H1 (cell line): Measurements from ENCODE around the gene PHEX. TPM values are rescaled to one million over a fixed set of nuclear protein-coding genes. Genes with fewer than 3 reads are reported as not detected.

Experiments used
- CTCF ChIA-PET: fragments of 300-600 bp; sonication (Branson Sonifier 250); formaldehyde crosslinking; loops from one replicate; lab custom pipeline; 2021; ENCODE audit not compliant: partially characterized antibody; lab: Charles Lee
- POLR2A ChIA-PET: fragments of 300-600 bp; sonication (Branson Sonifier 250); formaldehyde crosslinking; loops from one replicate; lab custom pipeline; 2021; ENCODE audit warnings: inconsistent platforms; ENCODE audit not compliant: partially characterized antibody; lab: Charles Lee
- DNase-seq, 2 experiments: peaks; one replicate each; pipeline versions ENCODE4 v3.0.0 to v3.0.0-alpha.2; 2010 to 2022; ENCODE audit warnings: low spot score in 2 of 2, low read depth in 1 of 2, mixed read lengths in 1 of 2
- FAIRE-seq: peaks from 2 replicates; lab custom pipeline; 2011; peaks lifted over from hg19 to GRCh38; lab: Jason Lieb, UNC
- H2AFZ ChIP-seq: 2 replicates; pipeline ENCODE4 v1.8.1; 2012; ENCODE audit warnings: low read length, inconsistent platforms
- H2AK5ac ChIP-seq: 2 replicates; pipeline ENCODE4 v1.6.1; 2013; ENCODE audit warnings: low read depth, low read length
- H2BK120ac ChIP-seq: replicated peaks from 2 replicates; pipeline ENCODE3; 2013; ENCODE audit warnings: low read depth, low read length, inconsistent platforms
- H2BK12ac ChIP-seq: 2 replicates; pipeline ENCODE4 v1.6.1; 2013; ENCODE audit warnings: low read depth, low read length
- H2BK15ac ChIP-seq: 2 replicates; pipeline ENCODE4 v1.6.1; 2013; ENCODE audit warnings: low read length
- H2BK20ac ChIP-seq: 2 replicates; pipeline ENCODE4 v1.6.1; 2013; ENCODE audit warnings: low read length
- H2BK5ac ChIP-seq: 2 replicates; pipeline ENCODE4 v1.6.1; 2013; ENCODE audit warnings: low read depth, low read length
- H3K14ac ChIP-seq: 2 replicates; pipeline ENCODE4 v1.6.1; 2013; ENCODE audit warnings: inconsistent platforms; ENCODE audit not compliant: insufficient read length
- H3K18ac ChIP-seq: 2 replicates; pipeline ENCODE4 v1.6.1; 2013; ENCODE audit warnings: low read length; ENCODE audit errors: extremely low read depth
- H3K23ac ChIP-seq: 2 replicates; pipeline ENCODE4 v1.6.1; 2013; ENCODE audit warnings: inconsistent platforms; ENCODE audit not compliant: insufficient read length
- H3K23me2 ChIP-seq: 2 replicates; pipeline ENCODE4 v1.6.1; 2013; ENCODE audit warnings: low read depth, low read length
- H3K27ac ChIP-seq: 2 replicates; pipeline ENCODE4 v1.6.1; 2011; ENCODE audit warnings: low read depth, low read length, inconsistent platforms
- H3K27me3 ChIP-seq, 4 experiments: replicated peaks in 1 of 4; 1 replicate in 1 of 4; 2 replicates in 3 of 4; pipeline versions ENCODE4 v1.6.1 to v1.8.1; 2011 to 2013; ENCODE audit warnings: low read length in 3 of 4, mild to moderate bottlenecking in 3 of 4, inconsistent platforms in 2 of 4, mixed read lengths in 2 of 4, moderate library complexity in 1 of 4; ENCODE audit not compliant: control insufficient read depth in 3 of 4, insufficient read depth in 3 of 4; ENCODE audit errors: extremely low read depth in 1 of 4
- H3K36me3 ChIP-seq, 4 experiments: 2 replicates each; pipeline versions ENCODE4 v1.6.1 to v1.8.1; 2011 to 2013; ENCODE audit warnings: mild to moderate bottlenecking in 4 of 4, low read length in 3 of 4, moderate library complexity in 2 of 4, control low read depth in 1 of 4, inconsistent platforms in 1 of 4; ENCODE audit not compliant: insufficient read depth in 4 of 4, control insufficient read depth in 2 of 4
- H3K4ac ChIP-seq: replicated peaks from 2 replicates; pipeline ENCODE3; 2013; ENCODE audit warnings: low read length, low read depth, mixed read lengths, inconsistent platforms; ENCODE audit not compliant: insufficient read length
- H3K4me1 ChIP-seq, 4 experiments: replicated peaks in 1 of 4; 1 replicate in 1 of 4; 2 replicates in 3 of 4; pipeline versions ENCODE4 v1.6.1 to v1.8.1; 2011 to 2013; ENCODE audit warnings: low read length in 3 of 4, inconsistent platforms in 2 of 4, mixed read lengths in 1 of 4; ENCODE audit not compliant: insufficient read depth in 4 of 4, control insufficient read depth in 3 of 4
- H3K4me2 ChIP-seq, 2 experiments: 2 replicates each; pipeline versions ENCODE4 v1.6.1 to v1.8.1; 2011 to 2013; ENCODE audit warnings: low read depth in 2 of 2, low read length in 2 of 2, control low read depth in 1 of 2, inconsistent platforms in 1 of 2, mild to moderate bottlenecking in 1 of 2; ENCODE audit not compliant: insufficient read depth in 1 of 2
- H3K4me3 ChIP-seq, 4 experiments: fragments of 200-600, 300-600 bp in 1 of 4; sonication (generic), shearing (Covaris generic), sonication (Bioruptor Twin) in 1 of 4; 2 replicates each; pipeline versions ENCODE4 v1.5.1 to v1.8.1; 2011 to 2016; ENCODE audit warnings: low read length in 4 of 4, low read depth in 3 of 4, control low read depth in 2 of 4, inconsistent platforms in 2 of 4, mild to moderate bottlenecking in 2 of 4, mixed read lengths in 1 of 4, moderate library complexity in 1 of 4; ENCODE audit not compliant: insufficient read depth in 2 of 4; ENCODE audit errors: extremely low read depth in 1 of 4
- H3K56ac ChIP-seq: replicated peaks from 2 replicates; pipeline ENCODE3; 2013; ENCODE audit warnings: low read depth, mild to moderate bottlenecking, mixed read lengths, low read length, inconsistent platforms; ENCODE audit not compliant: insufficient read length
- H3K79me1 ChIP-seq: 2 replicates; pipeline ENCODE4 v1.6.1; 2013; ENCODE audit warnings: low read depth, low read length, control low read depth
- H3K79me2 ChIP-seq, 2 experiments: 2 replicates each; pipeline versions ENCODE4 v1.6.1 to v1.8.1; 2012 to 2013; ENCODE audit warnings: low read length in 2 of 2, mild to moderate bottlenecking in 2 of 2, inconsistent platforms in 1 of 2; ENCODE audit not compliant: insufficient read depth in 2 of 2, control insufficient read depth in 1 of 2
- H3K9ac ChIP-seq, 4 experiments: replicated peaks in 1 of 4; 1 replicate in 1 of 4; 2 replicates in 3 of 4; pipeline versions ENCODE4 v1.6.1 to v1.8.1; 2011 to 2013; ENCODE audit warnings: low read depth in 3 of 4, low read length in 3 of 4, control low read depth in 2 of 4, mild to moderate bottlenecking in 2 of 4, moderate library complexity in 2 of 4, inconsistent platforms in 1 of 4; ENCODE audit errors: extremely low read depth in 1 of 4
- H3K9me3 ChIP-seq, 2 experiments: 2 replicates each; pipeline versions ENCODE4 v1.6.1 to v1.8.1; 2012 to 2013; ENCODE audit warnings: mild to moderate bottlenecking in 2 of 2, moderate library complexity in 2 of 2, control low read depth in 1 of 2, inconsistent platforms in 1 of 2, low read depth in 1 of 2, low read length in 1 of 2, mixed read lengths in 1 of 2; ENCODE audit not compliant: insufficient read depth in 2 of 2
- H4K20me1 ChIP-seq, 2 experiments: replicated peaks in 1 of 2; 2 replicates each; pipeline versions ENCODE3 to v1.8.1; 2011 to 2013; ENCODE audit warnings: inconsistent platforms in 2 of 2, low read length in 2 of 2, mild to moderate bottlenecking in 1 of 2; ENCODE audit not compliant: insufficient read depth in 2 of 2, control insufficient read depth in 1 of 2
- H4K5ac ChIP-seq: 2 replicates; pipeline ENCODE4 v1.6.1; 2013; ENCODE audit warnings: low read length, low read depth, mixed read lengths, inconsistent platforms; ENCODE audit not compliant: insufficient read length
- H4K8ac ChIP-seq: 2 replicates; pipeline ENCODE4 v1.8.0; 2013; ENCODE audit warnings: mild to moderate bottlenecking, moderate library complexity, low read length, inconsistent platforms; ENCODE audit not compliant: insufficient read depth; ENCODE audit errors: extremely low read depth
- H4K91ac ChIP-seq: replicated peaks from 2 replicates; pipeline ENCODE3; 2013; ENCODE audit warnings: low read length, mixed read lengths, inconsistent platforms; ENCODE audit not compliant: insufficient read length
- BCL11A ChIP-seq, 2 experiments: IDR thresholded peaks; one replicate each; pipeline ENCODE4 v1.6.1; 2011; ENCODE audit warnings: low read depth in 2 of 2, low read length in 2 of 2, mild to moderate bottlenecking in 2 of 2
- CHD2 ChIP-seq: IDR thresholded peaks from 2 replicates; pipeline ENCODE4 v1.6.1; 2012; ENCODE audit warnings: low read length, improper control_type of control experiment
- EP300 ChIP-seq, 2 experiments: IDR thresholded peaks; 1 replicate in 1 of 2; 2 replicates in 1 of 2; pipeline ENCODE4 v1.6.1; 2011 to 2012; ENCODE audit warnings: low read depth in 2 of 2, low read length in 2 of 2, mild to moderate bottlenecking in 2 of 2, borderline replicate concordance in 1 of 2, inconsistent platforms in 1 of 2, moderate library complexity in 1 of 2
- JUND ChIP-seq: IDR thresholded peaks from 2 replicates; pipeline ENCODE4 v1.6.1; 2011; ENCODE audit warnings: mild to moderate bottlenecking, improper control_type of control experiment, low read length
- SIN3A ChIP-seq, 2 experiments: IDR thresholded peaks in 1 of 2; conservative IDR thresholded peaks in 1 of 2; 2 replicates each; pipeline ENCODE4 v1.6.1; 2011 to 2012; ENCODE audit warnings: low read length in 2 of 2, improper control_type of control experiment in 1 of 2, low read depth in 1 of 2, mild to moderate bottlenecking in 1 of 2
- SIX5 ChIP-seq: IDR thresholded peaks from 2 replicates; pipeline ENCODE4 v1.6.1; 2011; ENCODE audit warnings: mild to moderate bottlenecking, low read depth, low read length
- SP4 ChIP-seq: IDR thresholded peaks from 2 replicates; pipeline ENCODE4 v1.6.1; 2012; ENCODE audit warnings: low read length, inconsistent platforms
- TAF1 ChIP-seq: IDR thresholded peaks from 2 replicates; pipeline ENCODE4 v1.6.1; 2011; ENCODE audit warnings: mild to moderate bottlenecking, low read depth, low read length
- TCF12 ChIP-seq: IDR thresholded peaks from 2 replicates; pipeline ENCODE4 v1.6.1; 2011; ENCODE audit warnings: low read depth, mild to moderate bottlenecking, low read length
- WGBS, 2 experiments: shearing (Covaris generic) in 1 of 2; methylation state at CpG; one replicate each; pipeline versions ENCODE4 v1.1.6 to v1.1.7; 2013 to 2015; ENCODE audit warnings: low lambda C conversion rate in 2 of 2, mixed read lengths in 2 of 2, inconsistent platforms in 1 of 2, low coverage in 1 of 2, missing lambda C conversion rate in 1 of 2; ENCODE audit not compliant: insufficient replicate concordance in 2 of 2, insufficient coverage in 1 of 2, insufficient read length in 1 of 2; ENCODE audit errors: extremely low coverage in 1 of 2, missing lambda C conversion rate in 1 of 2; 5-methylcytosine and 5-hydroxymethylcytosine counted together
- polyA plus RNA-seq, 7 experiments: library from polyadenylated mRNA; depleted of rRNA in 3 of 7; stranded (reverse) in 5 of 7; unstranded in 2 of 7; fragments of >200 nt in 5 of 7; fragments of 200-250 nt in 2 of 7; gene quantifications; 1 replicate in 5 of 7; 2 replicates in 1 of 7; 4 replicates in 1 of 7; pipeline versions ENCODE4 v1.2.1 to v1.2.3, GENCODE V29; 2011 to 2013; ENCODE audit warnings: missing spikeins in 2 of 7, mixed read lengths in 2 of 7
- total RNA-seq: library from RNA; stranded (reverse); fragmentation: NEBNext Ultra II Directional; extraction: Animal tissue kit (Norgen Biotek cat#: 25700); gene quantifications from 2 replicates; pipeline ENCODE4 v1.2.1, GENCODE V29; 2021
- TF ChIP-seq, protein P1 (sequence below): IDR thresholded peaks from 2 replicates; pipeline ENCODE4 v1.6.1; 2012; ENCODE audit warnings: inconsistent platforms

PHEX gene
- total and polyA plus RNA-seq, 2 of the 8 experiments (the other 6 are each of a cell fraction or from before 2014, with no cell fraction given): 0.03 to 0.11 TPM

DNA sequence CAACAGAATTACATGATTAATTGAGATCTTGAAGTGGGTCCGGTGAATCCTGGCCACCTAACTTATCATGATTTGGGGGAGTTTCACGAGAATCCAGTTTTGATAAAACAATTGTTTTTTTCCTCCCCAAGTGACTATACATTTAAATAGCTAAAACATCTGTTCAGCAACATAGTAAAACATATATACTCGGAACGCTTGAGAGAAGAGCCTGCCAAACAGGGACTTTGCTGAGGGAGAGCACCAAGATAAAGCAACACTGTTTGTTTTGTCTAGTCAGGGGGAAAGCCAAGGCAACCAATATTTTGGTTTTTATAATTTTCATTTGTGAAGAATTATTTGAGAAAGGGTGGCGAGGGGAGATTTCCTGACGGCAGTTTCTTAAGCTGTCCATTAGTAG is 381 bp downstream of the PHEX start:
- no peak overlapping the region for H3K56ac ChIP-seq
- H2BK15ac ChIP-seq: no peak overlapping the region
- H2BK120ac ChIP-seq: no peak overlapping the region
- H4K5ac ChIP-seq: no peak overlapping the region
- POLR2A ChIA-PET: no interaction called here
- no peak overlapping the region for H3K4me3 ChIP-seq
- H4K91ac ChIP-seq: no peak overlapping the region
- H2AFZ ChIP-seq: no peak overlapping the region
- peaks cover 0 to 4% (median 0%) of the 10 kb centered on the region in 4 experiments; a peak in 2 of 7 replicates for H3K4me1 ChIP-seq
- no peak overlapping the region for H3K4me2 ChIP-seq
- no peak overlapping the region for H2BK20ac ChIP-seq
- no peaks in the 10 kb centered on the region for H3K79me1 ChIP-seq
- no peaks in the 10 kb centered on the region for H3K9me3 ChIP-seq
- no peaks in the 10 kb centered on the region for H3K27me3 ChIP-seq
- no peak overlapping the region for H3K23ac ChIP-seq
- no peak overlapping the region for H2AK5ac ChIP-seq
- no peak overlapping the region for H3K4ac ChIP-seq
- WGBS, 2 experiments: 81% methylated on average over 5 of the region's 6 CpGs; no CpG with 5 or more reads in 1 of the 2 experiments
- no peaks in the 10 kb centered on the region for H4K20me1 ChIP-seq
- H3K27ac ChIP-seq: no peak overlapping the region
- H3K14ac ChIP-seq: no peak overlapping the region
- H3K79me2 ChIP-seq: no peaks in the 10 kb centered on the region
- H3K18ac ChIP-seq: no peak overlapping the region
- FAIRE-seq: no peak
- no peak overlapping the region for H3K9ac ChIP-seq
- H3K23me2 ChIP-seq: no peaks in the 10 kb centered on the region
- CTCF ChIA-PET: no interaction called here
- no peak overlapping the region for H4K8ac ChIP-seq
- H3K36me3 ChIP-seq: no peaks in the 10 kb centered on the region
- H2BK5ac ChIP-seq: no peak overlapping the region
- no peak overlapping the region for H2BK12ac ChIP-seq
- DNase-seq: no peak
- no peak for TF ChIP-seq TAF1
- TF ChIP-seq TCF12: no peak
- TF ChIP-seq SP4: no peak
- TF ChIP-seq CHD2: no peak
- TF ChIP-seq EP300 (IDR thresholded peaks at IDR 0.05; ENCODE audit: borderline replicate concordance in 1 of 2, low read depth in 2 of 2, low read length in 2 of 2): no peak
- no peak for TF ChIP-seq BCL11A (IDR thresholded peaks at IDR 0.05; ENCODE audit: low read depth in 2 of 2, low read length in 2 of 2)
- no peak for TF ChIP-seq SIN3A (conservative IDR thresholded peaks at IDR 0.05 in 1 of 2, IDR thresholded peaks at IDR 0.05 in 1 of 2; ENCODE audit: low read depth in 1 of 2, low read length in 2 of 2)
- TF ChIP-seq SIX5: no peak
- no peak for TF ChIP-seq JUND
- TF ChIP-seq, protein P1, sequence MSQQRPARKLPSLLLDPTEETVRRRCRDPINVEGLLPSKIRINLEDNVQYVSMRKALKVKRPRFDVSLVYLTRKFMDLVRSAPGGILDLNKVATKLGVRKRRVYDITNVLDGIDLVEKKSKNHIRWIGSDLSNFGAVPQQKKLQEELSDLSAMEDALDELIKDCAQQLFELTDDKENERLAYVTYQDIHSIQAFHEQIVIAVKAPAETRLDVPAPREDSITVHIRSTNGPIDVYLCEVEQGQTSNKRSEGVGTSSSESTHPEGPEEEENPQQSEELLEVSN: no peak
